H1 (cell line): ENCODE data around the gene DCBLD2. TPM values are rescaled to one million over a fixed set of nuclear protein-coding genes. Genes with fewer than 3 reads are reported as not detected.

Source experiments
- CTCF ChIA-PET: fragments of 300-600 bp; sonication (Branson Sonifier 250); formaldehyde crosslinking; loops from one replicate; lab custom pipeline; 2021; ENCODE audit not compliant: partially characterized antibody; lab: Charles Lee
- POLR2A ChIA-PET: fragments of 300-600 bp; sonication (Branson Sonifier 250); formaldehyde crosslinking; loops from one replicate; lab custom pipeline; 2021; ENCODE audit warnings: inconsistent platforms; ENCODE audit not compliant: partially characterized antibody; lab: Charles Lee
- DNase-seq, 2 experiments: peaks; one replicate each; pipeline versions ENCODE4 v3.0.0 to v3.0.0-alpha.2; 2010 to 2022; ENCODE audit warnings: low spot score in 2 of 2, low read depth in 1 of 2, mixed read lengths in 1 of 2
- FAIRE-seq: peaks from 2 replicates; lab custom pipeline; 2011; peaks lifted over from hg19 to GRCh38; lab: Jason Lieb, UNC
- H2AFZ ChIP-seq: 2 replicates; pipeline ENCODE4 v1.8.1; 2012; ENCODE audit warnings: low read length, inconsistent platforms
- H2AK5ac ChIP-seq: 2 replicates; pipeline ENCODE4 v1.6.1; 2013; ENCODE audit warnings: low read depth, low read length
- H2BK120ac ChIP-seq: replicated peaks from 2 replicates; pipeline ENCODE3; 2013; ENCODE audit warnings: low read depth, low read length, inconsistent platforms
- H2BK12ac ChIP-seq: 2 replicates; pipeline ENCODE4 v1.6.1; 2013; ENCODE audit warnings: low read depth, low read length
- H2BK15ac ChIP-seq: 2 replicates; pipeline ENCODE4 v1.6.1; 2013; ENCODE audit warnings: low read length
- H2BK20ac ChIP-seq: 2 replicates; pipeline ENCODE4 v1.6.1; 2013; ENCODE audit warnings: low read length
- H2BK5ac ChIP-seq: 2 replicates; pipeline ENCODE4 v1.6.1; 2013; ENCODE audit warnings: low read depth, low read length
- H3K14ac ChIP-seq: 2 replicates; pipeline ENCODE4 v1.6.1; 2013; ENCODE audit warnings: inconsistent platforms; ENCODE audit not compliant: insufficient read length
- H3K18ac ChIP-seq: 2 replicates; pipeline ENCODE4 v1.6.1; 2013; ENCODE audit warnings: low read length; ENCODE audit errors: extremely low read depth
- H3K23ac ChIP-seq: 2 replicates; pipeline ENCODE4 v1.6.1; 2013; ENCODE audit warnings: inconsistent platforms; ENCODE audit not compliant: insufficient read length
- H3K23me2 ChIP-seq: 2 replicates; pipeline ENCODE4 v1.6.1; 2013; ENCODE audit warnings: low read depth, low read length
- H3K27ac ChIP-seq: 2 replicates; pipeline ENCODE4 v1.6.1; 2011; ENCODE audit warnings: low read depth, low read length, inconsistent platforms
- H3K27me3 ChIP-seq, 4 experiments: replicated peaks in 1 of 4; 1 replicate in 1 of 4; 2 replicates in 3 of 4; pipeline versions ENCODE4 v1.6.1 to v1.8.1; 2011 to 2013; ENCODE audit warnings: low read length in 3 of 4, mild to moderate bottlenecking in 3 of 4, inconsistent platforms in 2 of 4, mixed read lengths in 2 of 4, moderate library complexity in 1 of 4; ENCODE audit not compliant: control insufficient read depth in 3 of 4, insufficient read depth in 3 of 4; ENCODE audit errors: extremely low read depth in 1 of 4
- H3K36me3 ChIP-seq, 4 experiments: 2 replicates each; pipeline versions ENCODE4 v1.6.1 to v1.8.1; 2011 to 2013; ENCODE audit warnings: mild to moderate bottlenecking in 4 of 4, low read length in 3 of 4, moderate library complexity in 2 of 4, control low read depth in 1 of 4, inconsistent platforms in 1 of 4; ENCODE audit not compliant: insufficient read depth in 4 of 4, control insufficient read depth in 2 of 4
- H3K4ac ChIP-seq: replicated peaks from 2 replicates; pipeline ENCODE3; 2013; ENCODE audit warnings: low read length, low read depth, mixed read lengths, inconsistent platforms; ENCODE audit not compliant: insufficient read length
- H3K4me1 ChIP-seq, 4 experiments: replicated peaks in 1 of 4; 1 replicate in 1 of 4; 2 replicates in 3 of 4; pipeline versions ENCODE4 v1.6.1 to v1.8.1; 2011 to 2013; ENCODE audit warnings: low read length in 3 of 4, inconsistent platforms in 2 of 4, mixed read lengths in 1 of 4; ENCODE audit not compliant: insufficient read depth in 4 of 4, control insufficient read depth in 3 of 4
- H3K4me2 ChIP-seq, 2 experiments: 2 replicates each; pipeline versions ENCODE4 v1.6.1 to v1.8.1; 2011 to 2013; ENCODE audit warnings: low read depth in 2 of 2, low read length in 2 of 2, control low read depth in 1 of 2, inconsistent platforms in 1 of 2, mild to moderate bottlenecking in 1 of 2; ENCODE audit not compliant: insufficient read depth in 1 of 2
- H3K4me3 ChIP-seq, 4 experiments: fragments of 200-600, 300-600 bp in 1 of 4; sonication (generic), shearing (Covaris generic), sonication (Bioruptor Twin) in 1 of 4; 2 replicates each; pipeline versions ENCODE4 v1.5.1 to v1.8.1; 2011 to 2016; ENCODE audit warnings: low read length in 4 of 4, low read depth in 3 of 4, control low read depth in 2 of 4, inconsistent platforms in 2 of 4, mild to moderate bottlenecking in 2 of 4, mixed read lengths in 1 of 4, moderate library complexity in 1 of 4; ENCODE audit not compliant: insufficient read depth in 2 of 4; ENCODE audit errors: extremely low read depth in 1 of 4
- H3K56ac ChIP-seq: replicated peaks from 2 replicates; pipeline ENCODE3; 2013; ENCODE audit warnings: low read depth, mild to moderate bottlenecking, mixed read lengths, low read length, inconsistent platforms; ENCODE audit not compliant: insufficient read length
- H3K79me1 ChIP-seq: 2 replicates; pipeline ENCODE4 v1.6.1; 2013; ENCODE audit warnings: low read depth, low read length, control low read depth
- H3K79me2 ChIP-seq, 2 experiments: 2 replicates each; pipeline versions ENCODE4 v1.6.1 to v1.8.1; 2012 to 2013; ENCODE audit warnings: low read length in 2 of 2, mild to moderate bottlenecking in 2 of 2, inconsistent platforms in 1 of 2; ENCODE audit not compliant: insufficient read depth in 2 of 2, control insufficient read depth in 1 of 2
- H3K9ac ChIP-seq, 4 experiments: replicated peaks in 1 of 4; 1 replicate in 1 of 4; 2 replicates in 3 of 4; pipeline versions ENCODE4 v1.6.1 to v1.8.1; 2011 to 2013; ENCODE audit warnings: low read depth in 3 of 4, low read length in 3 of 4, control low read depth in 2 of 4, mild to moderate bottlenecking in 2 of 4, moderate library complexity in 2 of 4, inconsistent platforms in 1 of 4; ENCODE audit errors: extremely low read depth in 1 of 4
- H3K9me3 ChIP-seq, 2 experiments: 2 replicates each; pipeline versions ENCODE4 v1.6.1 to v1.8.1; 2012 to 2013; ENCODE audit warnings: mild to moderate bottlenecking in 2 of 2, moderate library complexity in 2 of 2, control low read depth in 1 of 2, inconsistent platforms in 1 of 2, low read depth in 1 of 2, low read length in 1 of 2, mixed read lengths in 1 of 2; ENCODE audit not compliant: insufficient read depth in 2 of 2
- H4K20me1 ChIP-seq, 2 experiments: replicated peaks in 1 of 2; 2 replicates each; pipeline versions ENCODE3 to v1.8.1; 2011 to 2013; ENCODE audit warnings: inconsistent platforms in 2 of 2, low read length in 2 of 2, mild to moderate bottlenecking in 1 of 2; ENCODE audit not compliant: insufficient read depth in 2 of 2, control insufficient read depth in 1 of 2
- H4K5ac ChIP-seq: 2 replicates; pipeline ENCODE4 v1.6.1; 2013; ENCODE audit warnings: low read length, low read depth, mixed read lengths, inconsistent platforms; ENCODE audit not compliant: insufficient read length
- H4K8ac ChIP-seq: 2 replicates; pipeline ENCODE4 v1.8.0; 2013; ENCODE audit warnings: mild to moderate bottlenecking, moderate library complexity, low read length, inconsistent platforms; ENCODE audit not compliant: insufficient read depth; ENCODE audit errors: extremely low read depth
- H4K91ac ChIP-seq: replicated peaks from 2 replicates; pipeline ENCODE3; 2013; ENCODE audit warnings: low read length, mixed read lengths, inconsistent platforms; ENCODE audit not compliant: insufficient read length
- FOSL1 ChIP-seq: IDR thresholded peaks from 2 replicates; pipeline ENCODE4 v1.6.1; 2011; ENCODE audit warnings: mild to moderate bottlenecking, low read depth, low read length, moderate library complexity; ENCODE audit not compliant: insufficient read depth
- GTF2F1 ChIP-seq: IDR thresholded peaks from 2 replicates; pipeline ENCODE4 v1.6.1; 2012; ENCODE audit warnings: low read depth, low read length, improper control_type of control experiment, borderline replicate concordance
- HDAC6 ChIP-seq: IDR thresholded peaks from one replicate; pipeline ENCODE4 v1.7.1; 2012; ENCODE audit warnings: low read depth, mild to moderate bottlenecking, inconsistent platforms, low read length, moderate library complexity
- NANOG ChIP-seq: IDR thresholded peaks from 2 replicates; pipeline ENCODE4 v1.6.1; 2011; ENCODE audit warnings: low read length, low read depth, mild to moderate bottlenecking, inconsistent platforms; ENCODE audit not compliant: insufficient read depth, poor library complexity, severe bottlenecking
- RBBP5 ChIP-seq: IDR thresholded peaks from 2 replicates; pipeline ENCODE4 v1.7.1; 2012; ENCODE audit warnings: low read depth, mild to moderate bottlenecking, inconsistent platforms, low read length, moderate library complexity, borderline replicate concordance
- TAF7 ChIP-seq: optimal IDR thresholded peaks from 2 replicates; pipeline ENCODE3; 2011; ENCODE audit warnings: low read depth, mild to moderate bottlenecking, inconsistent platforms, low read length, moderate library complexity, borderline replicate concordance
- WGBS, 2 experiments: shearing (Covaris generic) in 1 of 2; methylation state at CpG; one replicate each; pipeline versions ENCODE4 v1.1.6 to v1.1.7; 2013 to 2015; ENCODE audit warnings: low lambda C conversion rate in 2 of 2, mixed read lengths in 2 of 2, inconsistent platforms in 1 of 2, low coverage in 1 of 2, missing lambda C conversion rate in 1 of 2; ENCODE audit not compliant: insufficient replicate concordance in 2 of 2, insufficient coverage in 1 of 2, insufficient read length in 1 of 2; ENCODE audit errors: extremely low coverage in 1 of 2, missing lambda C conversion rate in 1 of 2; 5-methylcytosine and 5-hydroxymethylcytosine counted together
- polyA plus RNA-seq, 7 experiments: library from polyadenylated mRNA; depleted of rRNA in 3 of 7; stranded (reverse) in 5 of 7; unstranded in 2 of 7; fragments of >200 nt in 5 of 7; fragments of 200-250 nt in 2 of 7; gene quantifications; 1 replicate in 5 of 7; 2 replicates in 1 of 7; 4 replicates in 1 of 7; pipeline versions ENCODE4 v1.2.1 to v1.2.3, GENCODE V29; 2011 to 2013; ENCODE audit warnings: missing spikeins in 2 of 7, mixed read lengths in 2 of 7
- total RNA-seq: library from RNA; stranded (reverse); fragmentation: NEBNext Ultra II Directional; extraction: Animal tissue kit (Norgen Biotek cat#: 25700); gene quantifications from 2 replicates; pipeline ENCODE4 v1.2.1, GENCODE V29; 2021
- TF ChIP-seq, protein P1 (sequence below): IDR thresholded peaks from 2 replicates; pipeline ENCODE4 v1.6.1; 2011; ENCODE audit warnings: low read depth, mild to moderate bottlenecking, low read length; ENCODE audit not compliant: insufficient read depth
- TF ChIP-seq, protein P2 (sequence below): IDR thresholded peaks from 2 replicates; pipeline ENCODE4 v1.6.1; 2012; ENCODE audit warnings: inconsistent platforms
- TF ChIP-seq, protein P3 (sequence below), 3 experiments: IDR thresholded peaks; 1 replicate in 2 of 3; 2 replicates in 1 of 3; pipeline versions ENCODE4 v1.5.1 to v1.6.1; 2011; ENCODE audit warnings: low read length in 3 of 3, mild to moderate bottlenecking in 3 of 3, inconsistent platforms in 2 of 3, low read depth in 1 of 3, moderate library complexity in 1 of 3; ENCODE audit not compliant: insufficient read depth in 1 of 3; ENCODE audit errors: control extremely low read depth in 1 of 3

Gene DCBLD2
- total and polyA plus RNA-seq, 2 of the 8 experiments (the other 6 are each of a cell fraction or from before 2014, with no cell fraction given) = 19.6 to 63.8 TPM

DNA sequence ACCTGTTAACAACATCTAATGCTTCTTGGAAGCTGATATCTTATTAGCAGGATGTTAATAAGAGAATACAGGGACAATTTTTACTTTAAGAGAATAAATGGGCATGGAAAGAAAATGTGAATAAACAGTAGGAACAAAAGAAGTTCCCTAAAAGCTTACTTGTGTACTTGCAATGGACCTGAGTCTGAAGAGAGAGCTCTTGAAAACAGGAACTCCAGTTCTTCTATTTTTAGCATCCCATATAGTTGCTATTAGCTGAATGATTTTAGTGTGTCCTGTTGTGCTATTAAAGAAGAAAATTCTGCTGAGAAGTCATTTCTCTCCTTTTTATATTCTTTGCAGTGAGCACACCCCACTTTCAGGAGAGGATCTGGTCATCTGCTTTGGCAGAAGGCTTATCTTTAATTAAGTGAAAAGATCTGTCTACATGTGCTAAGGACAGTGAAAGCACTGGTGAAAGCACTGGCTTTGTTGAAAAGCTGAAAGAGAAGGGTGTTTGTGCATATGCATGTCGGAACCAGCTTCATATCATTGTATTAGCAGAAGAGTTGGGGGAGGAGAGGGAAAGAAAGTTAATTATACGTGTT, 139.8 kb downstream of the DCBLD2 start:
- Histone ChIP-seq H2BK5ac (no peak overlapping the region), H3K27me3 (no peaks in the 10 kb centered on the region), H3K9ac (no peak overlapping the region), H3K79me2 (no peaks in the 10 kb centered on the region), H4K5ac (no peak overlapping the region), H3K9me3 (no peaks in the 10 kb centered on the region), H3K4me2 (no peak overlapping the region), H3K27ac (no peak overlapping the region), H3K23ac (no peak overlapping the region), H4K20me1 (no peaks in the 10 kb centered on the region), H4K91ac (no peak overlapping the region), H3K4me1 (peaks cover 0 to 4% (median 0%) of the 10 kb centered on the region in 4 experiments; a peak in 1 of 7 replicates), H3K14ac (no peak overlapping the region), H2AFZ (no peak overlapping the region), H4K8ac (no peak overlapping the region), H3K18ac (no peak overlapping the region), H2BK12ac (no peak overlapping the region), H2BK15ac (no peak overlapping the region), H3K56ac (no peak overlapping the region), H3K79me1 (no peaks in the 10 kb centered on the region), H3K4ac (no peak overlapping the region), H3K23me2 (no peaks in the 10 kb centered on the region), H3K36me3 (no peaks in the 10 kb centered on the region), H2AK5ac (no peak overlapping the region), H2BK120ac (no peak overlapping the region), H2BK20ac (no peak overlapping the region), H3K4me3 (no peak overlapping the region)
- DNase-seq (no peak), FAIRE-seq (no peak)
- CTCF ChIA-PET = interaction anchor here (1.4 to 1.7 kb wide), 3 partner anchors 56 to 159 kb away, joined by 3 to 4 read pairs (median 3); no protein-coding TSS in a partner anchor
- POLR2A ChIA-PET = interaction anchor here (1.5 kb wide), 1 partner anchor 23 kb away, joined by 3 read pairs; no protein-coding TSS in a partner anchor
- 77% methylated on average over 2 of the region's 2 CpGs; no CpG with 5 or more reads in 1 of the 2 experiments for WGBS, 2 experiments
- TF ChIP-seq NANOG (no peak), HDAC6 (no peak), GTF2F1 (no peak), RBBP5 (no peak), TAF7 (no peak), FOSL1 (no peak)
- TF ChIP-seq, protein P1, sequence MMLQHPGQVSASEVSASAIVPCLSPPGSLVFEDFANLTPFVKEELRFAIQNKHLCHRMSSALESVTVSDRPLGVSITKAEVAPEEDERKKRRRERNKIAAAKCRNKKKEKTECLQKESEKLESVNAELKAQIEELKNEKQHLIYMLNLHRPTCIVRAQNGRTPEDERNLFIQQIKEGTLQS = no peak
- TF ChIP-seq, protein P2, sequence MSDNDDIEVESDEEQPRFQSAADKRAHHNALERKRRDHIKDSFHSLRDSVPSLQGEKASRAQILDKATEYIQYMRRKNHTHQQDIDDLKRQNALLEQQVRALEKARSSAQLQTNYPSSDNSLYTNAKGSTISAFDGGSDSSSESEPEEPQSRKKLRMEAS = no peak
- TF ChIP-seq, protein P3, sequence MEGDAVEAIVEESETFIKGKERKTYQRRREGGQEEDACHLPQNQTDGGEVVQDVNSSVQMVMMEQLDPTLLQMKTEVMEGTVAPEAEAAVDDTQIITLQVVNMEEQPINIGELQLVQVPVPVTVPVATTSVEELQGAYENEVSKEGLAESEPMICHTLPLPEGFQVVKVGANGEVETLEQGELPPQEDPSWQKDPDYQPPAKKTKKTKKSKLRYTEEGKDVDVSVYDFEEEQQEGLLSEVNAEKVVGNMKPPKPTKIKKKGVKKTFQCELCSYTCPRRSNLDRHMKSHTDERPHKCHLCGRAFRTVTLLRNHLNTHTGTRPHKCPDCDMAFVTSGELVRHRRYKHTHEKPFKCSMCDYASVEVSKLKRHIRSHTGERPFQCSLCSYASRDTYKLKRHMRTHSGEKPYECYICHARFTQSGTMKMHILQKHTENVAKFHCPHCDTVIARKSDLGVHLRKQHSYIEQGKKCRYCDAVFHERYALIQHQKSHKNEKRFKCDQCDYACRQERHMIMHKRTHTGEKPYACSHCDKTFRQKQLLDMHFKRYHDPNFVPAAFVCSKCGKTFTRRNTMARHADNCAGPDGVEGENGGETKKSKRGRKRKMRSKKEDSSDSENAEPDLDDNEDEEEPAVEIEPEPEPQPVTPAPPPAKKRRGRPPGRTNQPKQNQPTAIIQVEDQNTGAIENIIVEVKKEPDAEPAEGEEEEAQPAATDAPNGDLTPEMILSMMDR (IDR thresholded peaks at IDR 0.05; ENCODE audit: control extremely low read depth in 1 of 3, insufficient read depth in 1 of 3, low read depth in 1 of 3, low read length in 3 of 3) = no peak
